ENCODE data around the gene SLC30A10.
"Not testable (repeated sequence)": the region's sequence is repeated elsewhere in the genome, so short reads cannot be mapped to it uniquely, and the experiment has no call there.

SLC30A10 gene

GRCh38 chr1:219888667-219889066, 39.7 kb downstream of the SLC30A10 start:
- not testable (repeated sequence) for DNase-seq

GRCh38 chr1:219885680-219886079, 42.7 kb downstream of the SLC30A10 start:
- DNase-seq: no peak

GRCh38 chr1:219883400-219884332, 44.7 kb downstream of the SLC30A10 start:
- no peak for DNase-seq

- no peak for DNase-seq
These were observed 45.6 kb downstream of the SLC30A10 start for GRCh38 chr1:219882755-219883154.

GRCh38 chr1:219882096-219882495, 46.3 kb downstream of the SLC30A10 start:
- DNase-seq: no peak

- DNase-seq: no peak
These were observed 47.4 kb downstream of the SLC30A10 start for GRCh38 chr1:219880765-219881457.

GRCh38 chr1:219876798-219877209, 51.6 kb downstream of the SLC30A10 start:
- no peak for DNase-seq

GRCh38 chr1:219875860-219876259, 52.5 kb downstream of the SLC30A10 start:
- no peak for DNase-seq

GRCh38 chr1:219872538-219872937, 55.8 kb downstream of the SLC30A10 start:
- DNase-seq: not testable (repeated sequence)

- no peak for DNase-seq
These were observed 56.8 kb downstream of the SLC30A10 start for GRCh38 chr1:219871427-219872057.

- not testable (repeated sequence) for DNase-seq
These were observed 59.7 kb downstream of the SLC30A10 start for GRCh38 chr1:219868615-219869014.

Measured in cortex of kidney (tissue), 1 donor.